Activated CD8-positive, alpha-beta memory T cell treated with anti-CD3 and anti-CD28 coated beads, Interleukin-2, amount 50 U/mL, for 48 hours (primary cell): Measurements from ENCODE around the gene CD58.
"Not testable (repeated sequence)": the region's sequence is repeated elsewhere in the genome, so short reads cannot be mapped to it uniquely, and the experiment has no call there.

Source experiments
- DNase-seq: peaks from one replicate; pipeline ENCODE4 v3.0.0-alpha.2; 2020

CD58 gene

GRCh38 chr1:116591951-116592605, 21.3 kb upstream of the CD58 start:
- not testable (repeated sequence) for DNase-seq

- not testable (repeated sequence) for DNase-seq
Measured at GRCh38 chr1:116591006-116591950, 20.5 kb upstream of the CD58 start.

- not testable (repeated sequence) for DNase-seq
Measured at GRCh38 chr1:116590359-116591005, 19.7 kb upstream of the CD58 start.

- DNase-seq = not testable (repeated sequence)
Measured at GRCh38 chr1:116589101-116589735, 18.4 kb upstream of the CD58 start.

GRCh38 chr1:116587501-116588227, 16.8 kb upstream of the CD58 start:
- no peak for DNase-seq

GRCh38 chr1:116586741-116587143, 15.9 kb upstream of the CD58 start:
- DNase-seq = no peak

- DNase-seq = no peak
Measured at GRCh38 chr1:116585886-116586285, 15.1 kb upstream of the CD58 start.

- no peak for DNase-seq
Measured at GRCh38 chr1:116581323-116581885, 10.6 kb upstream of the CD58 start.

- DNase-seq = no peak
Measured at GRCh38 chr1:116580446-116581322, 9.9 kb upstream of the CD58 start.

GRCh38 chr1:116579259-116579875, 8.5 kb upstream of the CD58 start:
- DNase-seq = no peak

GRCh38 chr1:116578581-116578980, 7.8 kb upstream of the CD58 start:
- no peak for DNase-seq

GRCh38 chr1:116577759-116578314, 7.0 kb upstream of the CD58 start:
- DNase-seq = no peak

- DNase-seq = no peak
Measured at GRCh38 chr1:116574581-116575291, 3.9 kb upstream of the CD58 start.

GRCh38 chr1:116573431-116574095, 2.7 kb upstream of the CD58 start:
- no peak for DNase-seq

GRCh38 chr1:116572771-116573430, 2.1 kb upstream of the CD58 start:
- no peak for DNase-seq

- no peak for DNase-seq
Measured at GRCh38 chr1:116572099-116572498, 1.3 kb upstream of the CD58 start.

- no peak for DNase-seq
Measured at GRCh38 chr1:116571215-116571919, 541 bp upstream of the CD58 start.
